HG02571 (cell line): Measurements from ENCODE around the gene VPS37C.
"Not testable (repeated sequence)": the region's sequence is repeated elsewhere in the genome, so short reads cannot be mapped to it uniquely, and the experiment has no call there.

Source experiments
- ATAC-seq: cut with Tn5 transposase; IDR thresholded peaks from one replicate; pipeline ENCODE4 v1.9.1; 2021; ENCODE audit warnings: mild to moderate bottlenecking, moderate library complexity; ENCODE audit not compliant: unreplicated experiment

VPS37C gene

DNA sequence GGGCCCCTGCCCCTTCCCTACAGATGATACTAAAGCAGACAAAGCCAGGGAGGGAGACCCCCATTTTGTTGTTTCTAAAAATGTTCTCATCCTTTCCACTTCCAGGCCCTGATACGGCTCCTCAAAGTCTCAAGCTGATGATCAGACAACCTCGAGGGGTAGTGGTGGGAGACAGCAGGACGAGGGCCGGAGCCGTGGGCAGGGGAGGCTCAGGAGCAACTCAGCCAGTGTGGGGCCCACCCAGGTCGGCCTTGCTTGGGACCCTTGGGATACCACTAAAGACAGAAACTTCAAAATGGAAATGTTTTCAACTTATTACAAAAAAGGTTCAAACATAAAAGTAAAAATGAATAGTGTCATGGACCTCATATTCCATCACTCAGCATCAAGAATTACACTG, 15.2 kb upstream of the VPS37C start:
- no peak for ATAC-seq

GRCh38 chr11:61174949-61175348, 13.7 kb upstream of the VPS37C start:
- no peak for ATAC-seq

DNA sequence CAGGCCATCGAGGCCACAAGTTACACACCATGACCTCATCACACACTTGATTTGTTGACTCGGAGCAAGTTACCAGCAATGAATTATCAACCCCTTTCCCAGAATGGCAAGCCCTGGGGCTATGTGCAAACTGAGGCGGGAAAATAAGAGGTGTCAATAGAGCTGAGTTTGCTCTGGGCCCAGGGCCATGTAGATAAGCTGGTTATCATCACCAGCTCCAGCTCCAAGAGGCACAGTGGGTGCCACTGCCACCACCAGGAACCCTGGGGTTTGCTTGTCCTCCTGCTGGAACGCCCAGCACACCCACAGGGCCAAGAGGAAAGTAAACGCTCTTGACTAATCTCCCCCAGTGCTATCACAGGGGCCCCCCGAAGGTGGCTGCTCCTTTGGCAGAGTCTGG, 13.0 kb upstream of the VPS37C start:
- ATAC-seq = no peak

GRCh38 chr11:61173456-61173855, 12.2 kb upstream of the VPS37C start:
- no peak for ATAC-seq

DNA sequence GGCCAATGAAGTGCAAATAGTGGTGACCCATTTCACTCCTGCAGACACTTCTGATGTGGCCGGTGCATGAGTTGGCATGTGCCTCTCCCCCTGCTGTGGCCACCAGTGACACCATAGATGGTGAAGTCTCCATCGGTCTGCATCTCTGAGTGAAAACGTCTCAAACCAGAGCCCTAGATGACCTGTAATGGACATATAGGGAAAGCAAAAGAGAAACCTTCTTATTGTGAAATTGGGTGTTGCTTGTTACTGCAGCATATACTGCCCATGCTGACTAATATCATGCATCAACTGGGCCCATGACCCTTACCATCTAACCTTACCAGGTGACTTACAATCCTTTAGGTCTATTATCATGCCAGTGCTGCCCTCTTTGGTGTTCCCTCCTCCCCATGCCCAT, 11.7 kb upstream of the VPS37C start:
- ATAC-seq = no peak

GRCh38 chr11:61172356-61172755, 11.1 kb upstream of the VPS37C start:
- ATAC-seq = no peak

DNA sequence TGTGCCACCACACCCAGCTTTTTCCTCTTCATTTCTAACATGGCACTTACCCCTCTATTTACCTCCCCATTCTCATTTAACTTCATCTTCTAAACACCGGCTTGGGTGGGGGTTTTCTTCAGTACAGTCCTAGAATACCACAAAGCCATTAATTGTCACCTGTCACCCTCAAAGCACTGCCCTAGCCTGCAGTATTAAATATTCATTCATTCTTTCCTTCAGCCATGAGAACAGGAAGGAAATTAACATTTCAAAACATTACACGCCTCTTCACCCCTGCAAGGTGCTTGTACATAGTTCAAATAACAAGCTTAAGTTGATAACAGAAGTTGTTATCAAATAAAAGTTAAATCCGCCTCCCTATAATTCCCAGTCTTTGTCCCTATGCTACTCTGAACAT, 10.7 kb upstream of the VPS37C start:
- ATAC-seq = no peak

DNA sequence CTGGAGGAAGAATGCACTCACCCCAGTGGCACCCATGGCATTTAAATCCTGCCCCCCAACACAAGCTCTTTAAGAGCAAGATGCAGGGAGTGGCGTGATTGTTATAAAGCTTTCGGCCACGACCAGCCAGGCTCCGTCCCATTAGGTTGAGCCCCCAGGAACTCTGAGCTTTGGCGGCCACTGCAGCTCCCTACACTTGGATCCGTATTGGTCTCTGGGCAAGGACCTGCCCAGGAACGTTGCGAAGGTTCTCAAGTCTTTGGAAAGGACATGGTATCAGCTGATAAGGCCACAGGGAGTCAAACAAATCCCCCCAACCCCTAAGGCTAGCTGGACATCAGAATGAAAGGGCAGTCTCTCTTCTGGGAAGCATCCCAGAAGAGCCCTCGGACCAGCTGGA, 9.3 kb upstream of the VPS37C start:
- ATAC-seq = no peak

DNA sequence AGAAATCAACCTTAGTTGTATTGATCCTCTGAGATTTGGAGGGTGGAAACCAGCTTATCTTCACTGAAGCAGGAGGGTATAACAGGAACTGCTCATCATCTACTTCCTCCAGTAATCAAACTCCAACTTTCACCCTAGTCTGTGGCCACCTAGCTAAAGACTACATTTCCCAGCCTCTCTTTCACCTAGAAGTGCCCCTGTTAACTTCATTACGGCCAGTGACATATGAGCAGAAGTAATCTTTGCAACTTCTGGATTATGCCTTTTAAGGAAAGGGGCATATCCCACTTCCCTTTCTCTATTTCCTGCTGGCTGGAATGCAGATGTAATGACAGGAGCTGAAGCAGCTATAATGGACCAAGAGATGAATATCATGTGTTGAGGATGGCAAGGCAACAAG, 7.6 kb upstream of the VPS37C start:
- ATAC-seq = no peak

GRCh38 chr11:61168042-61168688, 6.9 kb upstream of the VPS37C start:
- no peak for ATAC-seq

GRCh38 chr11:61166331-61166730, 5.1 kb upstream of the VPS37C start:
- not testable (repeated sequence) for ATAC-seq

DNA sequence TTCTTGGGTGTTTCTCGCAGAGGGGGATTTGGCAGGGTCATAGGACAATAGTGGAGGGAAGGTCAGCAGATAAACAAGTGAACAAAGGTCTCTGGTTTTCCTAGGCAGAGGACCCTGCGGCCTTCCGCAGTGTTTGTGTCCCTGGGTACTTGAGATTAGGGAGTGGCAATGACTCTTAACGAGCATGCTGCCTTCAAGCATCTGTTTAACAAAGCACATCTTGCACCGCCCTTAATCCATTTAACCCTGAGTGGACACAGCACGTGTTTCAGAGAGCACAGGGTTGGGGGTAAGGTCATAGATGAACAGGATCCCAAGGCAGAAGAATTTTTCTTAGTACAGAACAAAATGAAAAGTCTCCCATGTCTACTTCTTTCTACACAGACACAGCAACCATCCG, 4.6 kb upstream of the VPS37C start:
- not testable (repeated sequence) for ATAC-seq

- no peak for ATAC-seq
These were observed 3.6 kb upstream of the VPS37C start for GRCh38 chr11:61164606-61165424.

GRCh38 chr11:61163714-61164605, 2.7 kb upstream of the VPS37C start:
- no peak for ATAC-seq

DNA sequence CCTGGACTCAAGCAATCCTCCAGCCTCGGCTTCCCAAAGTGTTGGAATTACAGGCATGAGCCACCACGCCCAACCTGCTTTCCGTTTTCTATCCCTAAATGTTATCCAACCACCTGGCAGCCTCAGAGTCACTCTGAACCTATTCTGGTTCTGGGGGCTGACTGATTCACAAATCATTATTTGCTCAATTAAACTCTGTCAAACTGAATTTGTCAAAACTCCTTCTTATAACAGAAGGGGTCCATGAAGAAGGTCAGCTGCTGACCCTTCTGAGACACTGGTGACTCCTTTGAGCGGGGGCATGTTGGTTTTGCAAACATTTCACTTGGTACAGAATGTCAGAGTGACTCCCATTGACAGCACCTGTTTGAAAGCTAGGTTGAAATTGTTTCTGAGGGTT, 1.8 kb upstream of the VPS37C start:
- no peak for ATAC-seq

DNA sequence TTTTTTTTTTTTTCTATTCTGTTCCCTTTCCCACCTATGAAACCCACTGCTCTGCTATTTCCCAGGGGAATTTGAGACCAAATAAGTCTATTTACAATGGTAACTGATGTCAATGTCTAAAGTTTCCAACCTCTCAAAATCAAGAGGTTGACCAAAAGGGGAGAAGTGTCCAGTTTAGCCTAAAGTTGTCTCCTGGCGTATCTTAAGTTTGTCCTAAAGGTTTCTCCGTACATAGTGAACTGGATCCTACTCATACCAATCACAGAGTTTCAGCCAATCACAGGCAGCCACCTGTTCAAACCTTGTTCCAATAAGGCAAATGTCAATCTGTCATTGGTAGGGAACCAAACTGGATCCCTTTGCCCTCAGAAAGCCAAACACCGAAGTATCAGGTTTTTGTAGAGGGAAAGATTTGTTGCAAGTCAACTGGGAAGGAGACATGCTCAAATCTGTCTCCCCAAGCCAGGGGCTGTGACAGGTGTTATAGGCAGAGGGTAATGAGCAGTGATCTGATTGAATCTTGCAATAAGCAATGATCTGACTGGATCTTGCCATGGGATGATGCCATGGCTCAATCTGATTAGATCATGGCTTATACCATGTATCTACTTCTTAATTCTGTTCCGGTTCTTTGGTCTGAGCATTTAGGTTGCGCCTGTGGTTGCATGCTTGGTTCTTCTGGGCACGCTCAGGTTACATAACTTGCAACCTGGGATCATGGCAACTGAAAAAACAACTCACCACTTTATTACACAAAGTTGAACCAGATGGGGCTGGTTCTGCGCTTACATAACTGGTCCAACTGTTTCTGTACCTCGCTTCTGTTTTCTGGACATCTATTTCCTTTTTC, 1.1 kb upstream of the VPS37C start:
- ATAC-seq = no peak

GRCh38 chr11:61160487-61161189, 588 bp downstream of the VPS37C start:
- ATAC-seq = no peak

DNA sequence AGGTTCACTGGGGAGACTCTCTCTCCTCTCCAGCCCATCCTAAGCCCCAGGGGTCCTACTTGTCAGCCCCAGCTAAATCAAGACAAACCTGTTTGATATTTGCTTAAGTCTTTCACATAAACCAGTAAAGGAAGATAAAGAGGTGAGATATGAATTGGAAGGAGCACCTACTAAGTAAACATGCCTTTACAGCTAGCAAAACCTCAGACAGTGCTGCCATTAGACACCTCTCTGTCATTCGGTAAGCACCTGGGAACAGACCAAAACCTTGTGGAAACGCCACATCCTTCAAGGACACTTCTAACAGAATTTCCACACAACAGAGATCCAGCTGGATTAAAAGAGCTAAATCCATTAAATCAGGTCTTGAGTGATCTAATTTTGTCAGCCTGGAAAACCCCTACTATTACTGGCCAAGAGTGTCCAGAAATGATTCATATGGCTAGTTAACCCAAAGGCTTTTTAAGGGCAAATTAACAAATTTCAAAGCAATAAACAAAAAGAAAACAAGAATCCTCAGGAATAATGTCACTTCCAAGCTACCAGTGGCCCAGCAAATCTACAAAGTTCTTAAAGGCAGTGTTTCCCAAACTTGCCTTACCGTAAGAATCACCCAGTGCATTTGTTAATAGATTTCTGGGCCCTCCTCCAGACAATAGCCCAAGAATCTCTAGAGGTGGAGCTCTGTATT, 2.4 kb downstream of the VPS37C start:
- ATAC-seq = no peak

DNA sequence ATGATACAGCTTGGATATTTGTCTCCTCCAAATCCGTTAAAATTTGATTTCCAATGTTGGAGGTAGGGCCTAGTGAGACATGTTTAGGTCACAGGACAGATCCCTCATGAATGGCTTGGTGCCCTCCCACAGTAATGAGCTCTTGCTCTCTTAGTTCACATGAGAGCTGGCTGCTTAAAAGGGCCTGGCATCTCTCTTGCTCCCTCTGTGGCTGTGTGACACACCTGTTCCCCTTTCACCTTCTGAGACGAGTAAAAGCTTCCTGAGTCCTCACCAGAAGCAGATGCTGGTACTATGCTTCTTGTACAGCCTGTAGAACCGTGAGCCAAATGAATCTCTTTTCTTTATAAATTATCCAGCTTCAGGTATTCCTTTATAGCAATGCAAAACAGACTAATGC, 3.5 kb downstream of the VPS37C start:
- ATAC-seq = no peak
